DND-41 (cell line): ENCODE results near the gene PAK1.

Experiments used
- ATAC-seq: fragments of 200-7000 bp; cut with Tn5 transposase; 3 replicates; pipeline ENCODE4 v1.9.1; 2021; ENCODE audit warnings: low read depth; ENCODE audit not compliant: insufficient read depth
- DNase-seq: peaks from one replicate; pipeline ENCODE4 v3.0.0-alpha.2; 2020
- H2AFZ ChIP-seq: 2 replicates; pipeline ENCODE4 v1.6.0; 2012; ENCODE audit warnings: low read depth, low read length
- H3K27ac ChIP-seq: 2 replicates; pipeline ENCODE4 v1.5.1; 2012; ENCODE audit warnings: low read length, inconsistent platforms
- H3K27me3 ChIP-seq: fragments of 200-600 bp; sonication (generic); 2 replicates; pipeline ENCODE4 v1.6.0; 2012; ENCODE audit warnings: low read length, mild to moderate bottlenecking, inconsistent platforms; ENCODE audit not compliant: insufficient read depth, poor library complexity
- H3K36me3 ChIP-seq: 2 replicates; pipeline ENCODE4 v1.5.1; 2012; ENCODE audit warnings: low read length, inconsistent platforms; ENCODE audit not compliant: insufficient read depth
- H3K4me1 ChIP-seq: 2 replicates; pipeline ENCODE4 v1.5.1; 2012; ENCODE audit warnings: mild to moderate bottlenecking, low read length; ENCODE audit not compliant: insufficient read depth
- H3K4me2 ChIP-seq: 2 replicates; pipeline ENCODE4 v1.6.0; 2012; ENCODE audit warnings: mild to moderate bottlenecking, moderate library complexity, low read length, inconsistent platforms; ENCODE audit not compliant: insufficient read depth
- H3K4me3 ChIP-seq, 2 experiments: fragments of 200-600 bp in 1 of 2; shearing (Covaris generic) in 1 of 2; 2 replicates each; pipeline ENCODE4 v1.5.1; 2012 to 2016; ENCODE audit warnings: inconsistent platforms in 2 of 2, low read length in 2 of 2, mild to moderate bottlenecking in 2 of 2, low read depth in 1 of 2, moderate library complexity in 1 of 2
- H3K79me2 ChIP-seq: 2 replicates; pipeline ENCODE4 v1.6.0; 2012; ENCODE audit warnings: low read length, inconsistent platforms; ENCODE audit not compliant: insufficient read depth
- H3K9ac ChIP-seq: 2 replicates; pipeline ENCODE4 v1.6.0; 2012; ENCODE audit warnings: low read depth, mild to moderate bottlenecking, inconsistent platforms, low read length, moderate library complexity
- H3K9me3 ChIP-seq: 2 replicates; pipeline ENCODE4 v1.5.1; 2012; ENCODE audit warnings: low read length, moderate library complexity, mild to moderate bottlenecking, inconsistent platforms; ENCODE audit not compliant: insufficient read depth, severe bottlenecking
- H4K20me1 ChIP-seq: 2 replicates; pipeline ENCODE4 v1.6.0; 2012; ENCODE audit warnings: low read length; ENCODE audit not compliant: insufficient read depth
- CTCF ChIP-seq: IDR thresholded peaks from 2 replicates; pipeline ENCODE4 v1.5.1; 2012; ENCODE audit warnings: borderline replicate concordance, low read length, moderate library complexity, mild to moderate bottlenecking; ENCODE audit not compliant: poor library complexity, severe bottlenecking; ENCODE audit errors: extremely low read depth
- EZH2 ChIP-seq: IDR thresholded peaks from 3 replicates; pipeline ENCODE4 v1.6.1; 2012; ENCODE audit warnings: borderline replicate concordance, low read depth, mild to moderate bottlenecking, moderate library complexity, low read length, inconsistent platforms; ENCODE audit not compliant: severe bottlenecking

The PAK1 gene

GRCh38 chr11:77407613-77408012 lies 66.3 kb downstream of the PAK1 start:
- Histone ChIP-seq H2AFZ (no peak overlapping the region), H3K9ac (no peak overlapping the region), H3K9me3 (no peaks in the 10 kb centered on the region), H3K4me3 (no peak overlapping the region), H3K4me1 (peaks cover 42% of the 10 kb centered on the region), H3K27ac (no peak overlapping the region), H4K20me1 (no peaks in the 10 kb centered on the region), H3K27me3 (no peaks in the 10 kb centered on the region), H3K36me3 (no peaks in the 10 kb centered on the region), H3K4me2 (no peak overlapping the region), H3K79me2 (peaks cover 46% of the 10 kb centered on the region)
- TF ChIP-seq EZH2 = no peak
- no peak for TF ChIP-seq CTCF
- DNase-seq (no peak), ATAC-seq (no peak)

- peaks cover 43% of the 10 kb centered on the region for H3K79me2 ChIP-seq
- DNase-seq (no peak), ATAC-seq (no peak)
- no peak overlapping the region for H2AFZ ChIP-seq
- no peaks in the 10 kb centered on the region for H3K27me3 ChIP-seq
- peaks cover 35% of the 10 kb centered on the region for H3K4me1 ChIP-seq
- no peak overlapping the region for H3K27ac ChIP-seq
- no peaks in the 10 kb centered on the region for H3K9me3 ChIP-seq
- no peak for TF ChIP-seq CTCF
- TF ChIP-seq EZH2 = no peak
- no peaks in the 10 kb centered on the region for H4K20me1 ChIP-seq
- H3K36me3 ChIP-seq = no peaks in the 10 kb centered on the region
- H3K4me3 ChIP-seq = no peak overlapping the region
- H3K9ac ChIP-seq = no peak overlapping the region
- no peak overlapping the region for H3K4me2 ChIP-seq
Measured at GRCh38 chr11:77406396-77406795, 67.5 kb downstream of the PAK1 start.

GRCh38 chr11:77403211-77403610 lies 70.7 kb downstream of the PAK1 start:
- Histone ChIP-seq H2AFZ (no peak overlapping the region), H3K27ac (no peak overlapping the region), H3K9me3 (no peaks in the 10 kb centered on the region), H3K9ac (no peak overlapping the region), H4K20me1 (no peaks in the 10 kb centered on the region), H3K4me2 (no peak overlapping the region), H3K36me3 (no peaks in the 10 kb centered on the region), H3K4me3 (no peak overlapping the region), H3K27me3 (no peaks in the 10 kb centered on the region), H3K4me1 (peaks cover 15% of the 10 kb centered on the region), H3K79me2 (peaks cover 29% of the 10 kb centered on the region)
- DNase-seq (no peak), ATAC-seq (no peak)
- no peak for TF ChIP-seq CTCF
- TF ChIP-seq EZH2 = no peak

- no peak for DNase-seq
- no peaks in the 10 kb centered on the region for H3K27me3 ChIP-seq
Measured at GRCh38 chr11:77402218-77402556, 71.7 kb downstream of the PAK1 start.

More at GRCh38 chr11:77402218-77402556, 71.7 kb downstream of the PAK1 start:
- Histone ChIP-seq H3K9me3 (no peaks in the 10 kb centered on the region), H4K20me1 (no peaks in the 10 kb centered on the region), H3K9ac (no peak overlapping the region), H3K4me2 (no peak overlapping the region), H3K36me3 (no peaks in the 10 kb centered on the region), H3K4me3 (no peak overlapping the region), H3K79me2 (peaks cover 21% of the 10 kb centered on the region), H2AFZ (no peak overlapping the region), H3K27ac (no peak overlapping the region), H3K4me1 (peaks cover 12% of the 10 kb centered on the region)
- ATAC-seq = no peak
- TF ChIP-seq CTCF (no peak), EZH2 (no peak)
